Ascending aorta (tissue), 2 donors: ENCODE data around the gene ZNF319. TPM values are rescaled to one million over a fixed set of nuclear protein-coding genes. Genes with fewer than 3 reads are reported as not detected.
"Not testable (repeated sequence)": the region's sequence is repeated elsewhere in the genome, so short reads cannot be mapped to it uniquely, and the experiment has no call there.

Source experiments
- DNase-seq, 2 donors: peaks; one replicate each; pipeline ENCODE4 v3.0.0-alpha.2; 2019; ENCODE audit warnings: low spot score in 2 of 2
- H3K27ac ChIP-seq, 2 donors: fragments of 200-600 bp; sonication (generic); one replicate each; pipeline ENCODE4 v1.5.1; 2016 to 2017; ENCODE audit warnings: mild to moderate bottlenecking in 1 of 2
- H3K27me3 ChIP-seq: fragments of 200-600 bp; sonication (generic); one replicate; pipeline ENCODE4 v1.5.1; 2017
- H3K36me3 ChIP-seq, 2 donors: fragments of 200-600 bp; sonication (generic); one replicate each; pipeline ENCODE4 v1.5.1; 2016
- H3K4me1 ChIP-seq, 2 donors: fragments of 200-600 bp; sonication (generic); one replicate each; pipeline ENCODE4 v1.5.1; 2016 to 2017; ENCODE audit warnings: mild to moderate bottlenecking in 1 of 2
- H3K4me3 ChIP-seq, 2 donors: fragments of 200-600 bp; sonication (generic); one replicate each; pipeline ENCODE4 v1.5.1; 2016 to 2017; ENCODE audit warnings: mild to moderate bottlenecking in 1 of 2
- H3K9me3 ChIP-seq, 2 donors: fragments of 200-600 bp; sonication (generic); one replicate each; pipeline ENCODE4 v1.5.1; 2016
- CTCF ChIP-seq, 3 experiments: fragments of 200-600 bp in 2 of 3; fragments of 450-650 bp in 1 of 3; sonication (generic) in 2 of 3; IDR thresholded peaks; one replicate each; pipeline ENCODE4 v1.5.1; 2016 to 2019; ENCODE audit warnings: antibody characterized with exemption in 3 of 3, mild to moderate bottlenecking in 1 of 3, moderate library complexity in 1 of 3
- intact Hi-C: fragments of 100-400 bp; cut with DNase I; formaldehyde crosslinking; loops from one replicate; pipeline ENCODE4 v1.15.1; 2023
- total RNA-seq: library from RNA; depleted of rRNA; stranded (reverse); fragments of >200 nt; gene quantifications from one replicate; pipeline ENCODE4 v1.1.0, GENCODE V29; 2016

Gene ZNF319
- total RNA-seq, 1 donor from 2014 or later = 17.5 TPM

- Histone ChIP-seq H3K4me3 (no peak overlapping the region), H3K36me3 (no peaks in the 10 kb centered on the region), H3K27me3 (no peaks in the 10 kb centered on the region), H3K27ac (no peak overlapping the region), H3K4me1 (peaks cover 3 to 7% of the 10 kb centered on the region in 2 donors), H3K9me3 (no peaks in the 10 kb centered on the region)
- no peak for TF ChIP-seq CTCF (IDR thresholded peaks at IDR 0.05)
- DNase-seq = no peak
- intact Hi-C loops = no loop called here
These were observed 18.8 kb downstream of the ZNF319 start for GRCh38 chr16:57981636-57982035.

- DNase-seq = no peak
- H3K27me3 ChIP-seq = no peaks in the 10 kb centered on the region
- no peak overlapping the region for H3K27ac ChIP-seq
These were observed 21.4 kb downstream of the ZNF319 start for GRCh38 chr16:57979006-57979585.

GRCh38 chr16:57978070-57978465 lies 22.4 kb downstream of the ZNF319 start:
- DNase-seq, H3K9me3 ChIP-seq, H3K4me3 ChIP-seq, H3K27ac ChIP-seq, H3K4me1 ChIP-seq, H3K36me3 ChIP-seq, intact Hi-C loops, H3K27me3 ChIP-seq: not testable (repeated sequence)

More at GRCh38 chr16:57979006-57979585, 21.4 kb downstream of the ZNF319 start:
- H3K36me3 ChIP-seq = no peaks in the 10 kb centered on the region
- intact Hi-C loops = no loop called here
- no peaks in the 10 kb centered on the region for H3K9me3 ChIP-seq
- no peaks in the 10 kb centered on the region for H3K4me1 ChIP-seq
- TF ChIP-seq CTCF (IDR thresholded peaks at IDR 0.05) = no peak
- no peak overlapping the region for H3K4me3 ChIP-seq

- Histone ChIP-seq H3K27me3 (no peaks in the 10 kb centered on the region), H3K36me3 (no peaks in the 10 kb centered on the region), H3K9me3 (no peaks in the 10 kb centered on the region), H3K4me3 (no peak overlapping the region), H3K4me1 (no peaks in the 10 kb centered on the region), H3K27ac (no peak overlapping the region)
- TF ChIP-seq CTCF (IDR thresholded peaks at IDR 0.05) = no peak
- DNase-seq = no peak
- intact Hi-C loops = no loop called here
These were observed 22.9 kb downstream of the ZNF319 start for GRCh38 chr16:57977418-57978069.

- Histone ChIP-seq H3K27me3 (no peaks in the 10 kb centered on the region), H3K4me3 (no peak overlapping the region), H3K36me3 (no peaks in the 10 kb centered on the region), H3K4me1 (no peaks in the 10 kb centered on the region), H3K27ac (no peak overlapping the region), H3K9me3 (no peaks in the 10 kb centered on the region)
- intact Hi-C loops = no loop called here
- DNase-seq = no peak
- TF ChIP-seq CTCF (IDR thresholded peaks at IDR 0.05) = no peak
These were observed 24.1 kb downstream of the ZNF319 start for GRCh38 chr16:57976331-57976796.

GRCh38 chr16:57972306-57972705 lies 28.2 kb downstream of the ZNF319 start:
- no peaks in the 10 kb centered on the region for H3K9me3 ChIP-seq
- no peak overlapping the region for H3K27ac ChIP-seq
- TF ChIP-seq CTCF (IDR thresholded peaks at IDR 0.05) = no peak
- no peak overlapping the region for H3K4me3 ChIP-seq
- DNase-seq = no peak
- no peaks in the 10 kb centered on the region for H3K4me1 ChIP-seq
- intact Hi-C loops = no loop called here
- no peaks in the 10 kb centered on the region for H3K27me3 ChIP-seq
- H3K36me3 ChIP-seq = no peaks in the 10 kb centered on the region
